ENCODE data around the gene TREML1.
"Not testable (repeated sequence)": the region's sequence is repeated elsewhere in the genome, so short reads cannot be mapped to it uniquely, and the experiment has no call there.

Gene TREML1

GRCh38 chr6:41153992-41154625 lies at the start of gene TREML1:
TREML1 (minus strand) TSS chr6:41154347; CDS start chr6:41154288, 59 bp downstream.
- DNase-seq (ENCODE audit: low read depth), result no peak

- DNase-seq (ENCODE audit: low read depth), result no peak
These were observed 47.6 kb upstream of the TREML1 start for GRCh38 chr6:41201764-41202173.

- no peak for DNase-seq (ENCODE audit: low read depth)
These were observed 47.0 kb upstream of the TREML1 start, which contains the start of gene TREML2 for GRCh38 chr6:41200901-41201763. TREML2 (minus strand) TSS chr6:41201149; CDS start chr6:41201008, 141 bp downstream.

GRCh38 chr6:41200296-41200900 lies 46.3 kb upstream of the TREML1 start:
- peak; percentile 26 for DNase-seq (ENCODE audit: low read depth)

GRCh38 chr6:41199552-41200246 lies 45.6 kb upstream of the TREML1 start:
- DNase-seq (ENCODE audit: low read depth), result no peak

- DNase-seq (ENCODE audit: low read depth), result no peak
These were observed 43.1 kb upstream of the TREML1 start for GRCh38 chr6:41197234-41197633.

GRCh38 chr6:41194386-41194785 lies 40.2 kb upstream of the TREML1 start:
- no peak for DNase-seq (ENCODE audit: low read depth)

- no peak for DNase-seq (ENCODE audit: low read depth)
These were observed 39.7 kb upstream of the TREML1 start for GRCh38 chr6:41193884-41194283.

GRCh38 chr6:41193171-41193734 lies 39.1 kb upstream of the TREML1 start:
- no peak for DNase-seq (ENCODE audit: low read depth)

- no peak for DNase-seq (ENCODE audit: low read depth)
These were observed 37.4 kb upstream of the TREML1 start for GRCh38 chr6:41191569-41191968.

GRCh38 chr6:41190791-41191190 lies 36.6 kb upstream of the TREML1 start:
- DNase-seq (ENCODE audit: low read depth), result no peak

GRCh38 chr6:41189967-41190366 lies 35.8 kb upstream of the TREML1 start:
- no peak for DNase-seq (ENCODE audit: low read depth)

GRCh38 chr6:41189046-41189445 lies 34.9 kb upstream of the TREML1 start:
- DNase-seq (ENCODE audit: low read depth), result not testable (repeated sequence)

GRCh38 chr6:41187924-41188886 lies 34.1 kb upstream of the TREML1 start:
- no peak for DNase-seq (ENCODE audit: low read depth)

- no peak for DNase-seq (ENCODE audit: low read depth)
These were observed 31.9 kb upstream of the TREML1 start for GRCh38 chr6:41186031-41186562.

GRCh38 chr6:41184761-41185160 lies 30.6 kb upstream of the TREML1 start:
- no peak for DNase-seq (ENCODE audit: low read depth)

- DNase-seq (ENCODE audit: low read depth), result peak; percentile 40
These were observed 28.2 kb upstream of the TREML1 start for GRCh38 chr6:41182069-41183034.

GRCh38 chr6:41181566-41181965 lies 27.4 kb upstream of the TREML1 start:
- DNase-seq (ENCODE audit: low read depth), result no peak

- DNase-seq (ENCODE audit: low read depth), result no peak
These were observed 25.0 kb upstream of the TREML1 start for GRCh38 chr6:41179163-41179562.
